GM18907 (cell line): Measurements from ENCODE around the gene RCOR3.
"Not testable (repeated sequence)": the region's sequence is repeated elsewhere in the genome, so short reads cannot be mapped to it uniquely, and the experiment has no call there.

Source experiments
- ATAC-seq: cut with Tn5 transposase; IDR thresholded peaks from one replicate; pipeline ENCODE4 v1.9.1; 2021; ENCODE audit warnings: mild to moderate bottlenecking, moderate library complexity; ENCODE audit not compliant: unreplicated experiment

The RCOR3 gene

GRCh38 chr1:211258756-211259637 is at the start of gene RCOR3:
Gene RCOR3 (plus strand): TSS chr1:211259366. CDS start chr1:211259561, 195 bp downstream.
- peak; percentile 66 for ATAC-seq

- ATAC-seq = no peak
Observed at GRCh38 chr1:211210052-211210451, 49.1 kb upstream of the RCOR3 start.

DNA sequence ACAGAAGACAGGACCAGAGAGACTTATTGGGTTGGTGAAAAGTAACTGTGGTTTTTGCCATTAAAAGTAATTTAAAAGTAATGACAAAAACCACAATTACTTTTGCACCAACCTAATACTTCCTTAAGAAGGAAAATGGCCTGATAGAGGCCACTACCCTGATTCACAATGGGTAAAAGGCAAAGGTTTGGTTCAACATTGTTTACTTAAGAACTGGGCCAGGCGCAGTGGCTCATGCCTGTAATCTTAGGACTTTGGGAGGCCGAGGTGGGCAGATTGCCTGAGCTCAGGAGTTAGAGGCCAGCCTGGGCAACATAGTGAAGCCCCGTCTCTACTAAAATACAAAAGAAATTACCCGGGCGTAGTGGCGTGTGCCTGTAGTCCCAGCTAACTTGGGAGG is 48.2 kb upstream of the RCOR3 start:
- no peak for ATAC-seq

- ATAC-seq = no peak
Observed at GRCh38 chr1:211213702-211214101, 45.5 kb upstream of the RCOR3 start.

- no peak for ATAC-seq
Observed at GRCh38 chr1:211215577-211215976, 43.6 kb upstream of the RCOR3 start.

GRCh38 chr1:211217392-211217791 is 41.8 kb upstream of the RCOR3 start:
- ATAC-seq = no peak

DNA sequence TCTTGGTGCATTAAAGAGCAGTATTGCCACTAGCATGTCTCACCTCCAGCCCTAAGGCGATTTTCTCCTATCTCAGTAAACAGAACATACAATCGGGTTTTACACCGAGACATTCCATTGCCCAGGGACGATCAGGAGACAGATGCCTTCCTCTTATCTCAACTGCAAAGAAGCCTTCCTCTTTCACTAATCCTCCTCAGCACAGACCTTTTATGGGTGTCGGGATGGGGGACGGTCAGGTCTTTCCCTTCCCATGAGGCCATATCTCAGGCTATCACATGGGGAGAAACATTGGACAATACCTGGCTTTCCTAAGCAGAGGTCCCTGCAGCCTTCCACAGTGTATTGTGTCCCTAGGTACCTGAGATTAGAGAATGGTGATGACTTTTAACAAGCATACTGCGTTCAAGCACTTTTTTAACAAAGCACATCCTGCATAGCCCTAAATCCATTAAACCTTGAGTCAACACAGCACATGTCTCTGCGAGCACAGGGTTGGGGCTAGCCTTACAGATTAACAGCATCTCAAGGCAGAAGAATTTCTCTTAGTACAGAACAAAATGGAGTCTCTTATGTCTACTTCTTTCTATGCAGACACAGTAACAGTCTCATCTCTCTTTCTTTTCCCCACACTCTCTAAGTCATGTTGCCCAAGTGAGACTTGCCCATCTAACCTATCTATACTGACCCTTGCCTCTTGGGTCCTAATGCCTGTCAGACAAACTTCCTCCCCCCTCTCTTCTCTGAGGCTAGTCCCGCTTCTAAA is 36.5 kb upstream of the RCOR3 start:
- not testable (repeated sequence) for ATAC-seq

GRCh38 chr1:211228573-211229364 is 30.4 kb upstream of the RCOR3 start:
- not testable (repeated sequence) for ATAC-seq

- ATAC-seq = no peak
Observed at GRCh38 chr1:211229365-211229759, 29.8 kb upstream of the RCOR3 start.

DNA sequence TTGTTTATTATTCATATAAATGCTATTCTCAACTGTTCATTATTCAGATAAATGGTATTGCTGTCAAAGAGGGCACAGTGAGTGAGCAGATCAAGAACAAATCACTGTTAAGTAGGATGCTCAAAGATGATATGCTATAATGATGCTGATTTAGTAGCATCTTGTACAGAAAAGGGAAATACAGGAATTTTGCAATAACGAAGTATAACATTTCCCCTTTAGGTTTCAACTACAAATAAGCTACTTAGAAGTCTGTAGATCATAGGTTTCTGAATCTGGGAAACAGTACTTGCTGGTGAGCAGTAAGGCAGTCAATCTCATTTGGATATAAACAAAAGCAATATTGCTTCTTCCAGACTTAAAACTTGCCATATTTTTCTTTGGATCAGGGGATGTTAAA is 27.3 kb upstream of the RCOR3 start:
- ATAC-seq = no peak

DNA sequence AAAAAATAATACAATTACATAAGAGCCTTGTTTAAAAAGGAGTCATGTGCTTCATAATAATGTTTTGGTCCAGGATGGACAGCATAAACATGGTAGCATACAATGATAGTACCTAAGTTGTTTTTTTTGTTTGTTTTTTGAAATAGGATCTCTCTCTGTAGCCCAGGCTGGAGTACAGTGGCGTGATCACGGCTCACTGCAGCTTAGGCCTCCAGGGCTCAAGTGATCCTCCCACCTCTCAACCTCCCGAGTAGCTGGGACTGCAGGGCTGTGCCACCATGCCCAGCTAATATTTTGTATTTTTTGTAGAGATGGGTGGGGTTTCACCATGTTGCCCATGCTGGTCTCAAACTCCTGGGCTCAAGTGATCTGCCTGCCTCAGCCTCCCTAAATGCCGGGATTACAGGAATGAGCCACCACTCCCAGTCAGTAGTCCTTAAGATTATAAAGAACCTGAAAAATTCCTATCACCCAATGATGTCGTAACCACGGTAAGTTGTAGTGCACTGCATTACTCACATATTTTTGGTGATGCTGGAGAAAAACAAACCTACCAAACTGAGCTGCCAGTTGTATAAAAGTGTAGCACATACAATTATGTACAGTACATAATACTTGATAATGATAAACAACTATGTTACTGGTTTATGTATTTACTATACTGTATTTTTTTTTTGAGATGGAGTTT is 22.4 kb upstream of the RCOR3 start:
- no peak for ATAC-seq

DNA sequence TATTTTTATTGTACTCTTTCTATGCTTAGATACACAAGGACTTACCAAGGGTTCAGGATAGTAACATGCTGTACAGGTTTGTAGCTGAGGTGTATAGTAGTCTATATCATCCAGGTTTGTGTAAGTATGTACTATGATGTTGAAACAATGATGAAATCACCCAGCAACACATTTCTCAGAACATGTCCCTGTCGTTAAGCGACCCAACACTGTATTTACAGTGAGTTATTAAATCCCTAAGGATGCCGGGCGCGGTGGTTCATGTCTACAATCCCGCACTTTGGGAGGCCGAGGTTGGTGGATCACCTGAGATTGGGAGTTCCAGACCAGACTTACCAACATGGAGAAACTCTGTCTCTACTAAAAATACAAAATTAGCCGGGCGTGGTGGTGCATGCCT is 21.6 kb upstream of the RCOR3 start:
- no peak for ATAC-seq

GRCh38 chr1:211240567-211240966 is 18.6 kb upstream of the RCOR3 start:
- not testable (repeated sequence) for ATAC-seq

DNA sequence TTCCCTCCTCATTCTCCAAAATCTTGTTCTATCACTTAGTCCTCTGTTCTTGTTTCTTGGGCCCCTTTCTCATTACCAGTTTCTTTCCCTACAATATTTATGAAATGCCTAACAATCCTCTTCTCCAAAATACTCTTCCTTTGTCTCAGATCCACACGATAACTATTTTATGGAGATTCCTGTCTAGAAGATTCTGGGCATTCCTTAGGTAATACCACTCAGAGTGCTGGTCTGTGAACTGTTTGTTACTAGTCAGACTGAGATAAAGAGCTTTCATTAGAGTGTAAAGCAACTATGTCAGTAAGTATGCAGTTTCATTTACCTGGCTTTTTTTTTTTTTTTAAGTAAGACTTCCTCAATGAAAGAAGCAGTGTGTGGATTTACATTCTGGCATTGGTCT is 18.1 kb upstream of the RCOR3 start:
- no peak for ATAC-seq

DNA sequence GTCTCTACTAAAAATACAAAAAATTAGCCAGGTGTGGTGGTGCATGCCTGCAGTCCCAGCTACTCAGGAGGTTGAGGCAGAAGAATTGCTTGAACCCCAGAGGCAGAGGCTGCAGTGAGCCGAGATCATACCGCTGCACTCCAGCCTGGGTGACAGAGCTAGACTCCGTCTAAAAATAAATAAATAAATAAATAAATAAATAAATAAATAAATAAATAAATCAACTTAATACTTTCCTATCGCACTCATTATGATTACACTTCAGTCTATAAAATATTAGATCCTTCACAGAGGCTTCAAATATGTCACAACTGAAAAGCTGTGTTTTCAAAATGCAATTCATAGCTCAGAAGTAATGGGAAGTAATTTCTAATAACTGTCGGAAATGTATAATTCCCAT is 15.5 kb upstream of the RCOR3 start:
- not testable (repeated sequence) for ATAC-seq

DNA sequence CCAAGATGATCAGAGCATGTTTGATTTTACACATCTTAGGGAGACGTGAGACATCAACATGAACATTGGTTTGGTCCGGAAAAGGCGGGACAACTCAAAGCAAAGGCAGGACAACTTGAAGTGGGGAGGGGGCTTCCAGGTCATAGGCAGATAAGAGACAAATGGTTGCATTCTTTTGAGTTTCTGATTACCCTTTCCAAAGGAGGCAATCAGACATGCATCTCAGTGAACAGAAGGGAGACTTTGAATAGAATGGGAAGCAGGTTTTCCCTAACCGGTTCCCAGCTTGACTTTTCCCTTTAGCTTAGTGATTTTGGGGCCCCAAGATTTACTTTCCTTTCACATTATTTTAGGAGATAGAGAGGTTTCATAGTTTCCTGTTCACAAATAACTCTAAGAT is 12.6 kb upstream of the RCOR3 start:
- not testable (repeated sequence) for ATAC-seq

DNA sequence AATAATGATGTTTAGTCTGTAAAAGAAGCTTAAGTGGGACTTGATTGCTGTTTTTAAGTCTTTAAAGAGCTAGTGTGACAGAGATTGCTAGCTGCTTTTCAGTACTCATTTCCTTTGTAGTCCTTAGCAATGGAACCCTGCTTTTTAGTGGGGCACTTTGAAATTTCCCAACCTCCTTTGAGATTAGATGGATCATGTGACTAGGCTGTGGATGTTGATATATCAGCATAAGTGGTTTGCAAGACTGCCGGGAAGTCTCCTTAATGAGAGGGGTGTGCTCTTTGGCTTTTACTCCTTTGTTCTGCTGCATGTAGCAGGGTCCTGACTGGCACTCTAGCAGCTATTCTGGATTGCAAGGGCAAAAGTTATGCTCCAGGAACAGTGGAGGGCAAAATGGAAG is 11.2 kb upstream of the RCOR3 start:
- no peak for ATAC-seq

DNA sequence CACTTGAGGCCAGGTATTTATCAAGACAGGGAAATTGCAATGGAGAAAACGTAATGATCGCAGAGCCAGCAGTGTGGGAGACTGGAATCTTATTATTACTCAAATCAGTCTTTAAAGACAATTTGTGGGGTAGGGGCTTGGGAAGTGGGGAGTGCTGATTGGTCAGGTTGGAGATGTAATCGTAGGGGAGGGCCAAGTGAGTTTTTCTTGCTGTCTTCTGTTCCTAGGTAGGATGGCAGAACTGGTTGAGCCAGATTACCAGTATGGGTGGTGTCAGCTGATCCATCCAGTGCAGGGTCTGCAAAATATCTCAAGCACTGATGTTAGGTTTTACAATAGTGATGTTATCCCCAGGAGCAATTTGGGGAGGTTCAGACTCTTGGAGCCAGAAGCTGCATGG is 9.6 kb upstream of the RCOR3 start:
- ATAC-seq = not testable (repeated sequence)

- no peak for ATAC-seq
Observed at GRCh38 chr1:211257826-211258225, 1.3 kb upstream of the RCOR3 start.

DNA sequence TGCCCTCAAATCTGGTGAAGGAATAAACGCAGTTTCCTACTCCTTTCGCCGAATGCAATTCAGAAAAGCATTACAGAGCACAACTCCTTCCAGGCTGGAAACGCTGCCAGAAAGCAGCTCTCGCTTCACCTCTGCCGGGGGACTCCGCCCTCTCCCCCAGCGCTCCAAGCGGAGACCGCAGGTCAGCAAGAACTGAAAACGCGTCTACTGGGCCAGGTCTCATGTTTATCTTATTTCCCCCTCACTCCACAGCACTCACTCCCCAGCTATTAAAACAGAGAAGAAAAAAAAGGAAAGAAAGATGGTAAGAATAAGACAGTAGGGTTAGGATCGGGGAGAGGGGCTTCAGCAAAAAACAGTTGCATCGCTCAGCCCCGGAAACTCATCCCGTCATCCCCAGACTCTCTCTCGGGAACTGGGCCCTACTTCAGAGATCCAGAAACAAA is 833 bp upstream of the RCOR3 start:
- peak; percentile 40 for ATAC-seq
